GM23338 (cell line): ENCODE data around the gene CBARP. TPM values are rescaled to one million over a fixed set of nuclear protein-coding genes. Genes with fewer than 3 reads are reported as not detected.
A peak's percentile ranks its signal among the peaks of the same experiment; 100 is the strongest.

Experiments used
- ATAC-seq: fragments of 200-7000 bp; cut with Tn5 transposase; 3 replicates; pipeline ENCODE4 v1.9.1; 2020
- DNase-seq: peaks from one replicate; pipeline ENCODE4 v3.0.0-alpha.2; 2015; ENCODE audit warnings: low spot score
- H2AFZ ChIP-seq: fragments of 200-600 bp; sonication (generic); 2 replicates; pipeline ENCODE4 v1.8.0; 2016; ENCODE audit warnings: antibody characterized with exemption, mild to moderate bottlenecking, moderate library complexity
- H3F3A ChIP-seq: fragments of 200-600 bp; sonication (generic); replicated peaks from 2 replicates; pipeline ENCODE4 v1.8.0; 2017; ENCODE audit warnings: antibody characterized with exemption, mixed run types, low read depth
- H3K27ac ChIP-seq: fragments of 200-600 bp; sonication (generic); 2 replicates; pipeline ENCODE4 v1.6.1; 2016; ENCODE audit warnings: low read depth
- H3K27me3 ChIP-seq: fragments of 200-600 bp; sonication (generic); 2 replicates; pipeline ENCODE4 v1.8.0; 2016; ENCODE audit warnings: mild to moderate bottlenecking, mixed run types, moderate library complexity; ENCODE audit not compliant: insufficient read depth
- H3K36me3 ChIP-seq: fragments of 200-600 bp; sonication (generic); 2 replicates; pipeline ENCODE4 v1.8.0; 2016; ENCODE audit warnings: mild to moderate bottlenecking; ENCODE audit not compliant: insufficient read depth
- H3K4me1 ChIP-seq: fragments of 200-600 bp; sonication (generic); 2 replicates; pipeline ENCODE4 v1.8.0; 2016; ENCODE audit warnings: mild to moderate bottlenecking, moderate library complexity; ENCODE audit not compliant: insufficient read depth
- H3K4me2 ChIP-seq: fragments of 200-600 bp; sonication (generic); 2 replicates; pipeline ENCODE4 v1.7.1; 2017; ENCODE audit warnings: mixed run types
- H3K4me3 ChIP-seq: fragments of 200-600 bp; sonication (generic); 2 replicates; pipeline ENCODE4 v1.6.1; 2016; ENCODE audit warnings: mixed run types
- H3K79me2 ChIP-seq: fragments of 200-600 bp; sonication (generic); replicated peaks from 2 replicates; pipeline ENCODE4 v1.8.0; 2017; ENCODE audit warnings: mild to moderate bottlenecking; ENCODE audit not compliant: insufficient read depth
- H3K9me2 ChIP-seq: fragments of 200-600 bp; sonication (generic); 2 replicates; pipeline ENCODE4 v1.8.0; 2017; ENCODE audit not compliant: insufficient read depth
- H4K20me1 ChIP-seq: fragments of 200-600 bp; sonication (generic); replicated peaks from 2 replicates; pipeline ENCODE4 v1.8.0; 2017; ENCODE audit warnings: mild to moderate bottlenecking; ENCODE audit not compliant: insufficient read depth
- H3K27ac Mint-ChIP-seq: 2 replicates; pipeline ENCODE4 v1.8.0; 2020; ENCODE audit warnings: inconsistent platforms, mild to moderate bottlenecking, moderate library complexity, mixed read lengths
- H3K27me3 Mint-ChIP-seq: 3 replicates; pipeline ENCODE4 v1.8.0; 2022; ENCODE audit warnings: low read depth, mild to moderate bottlenecking, moderate library complexity, mixed read lengths, inconsistent platforms; ENCODE audit not compliant: insufficient read depth, poor library complexity
- H3K36me3 Mint-ChIP-seq: 3 replicates; pipeline ENCODE4 v1.8.0; 2021; ENCODE audit warnings: low read depth, mild to moderate bottlenecking, inconsistent platforms, moderate library complexity, mixed read lengths
- H3K4me1 Mint-ChIP-seq: 3 replicates; pipeline ENCODE4 v1.8.0; 2020; ENCODE audit warnings: mild to moderate bottlenecking, inconsistent platforms, mixed read lengths
- H3K4me3 Mint-ChIP-seq: 3 replicates; pipeline ENCODE4 v1.8.0; 2021; ENCODE audit warnings: moderate library complexity, mild to moderate bottlenecking, inconsistent platforms, mixed read lengths
- H3K9me3 Mint-ChIP-seq: 3 replicates; pipeline ENCODE4 v1.8.0; 2020; ENCODE audit warnings: moderate library complexity, mild to moderate bottlenecking, inconsistent platforms, mixed read lengths
- CREB1 ChIP-seq: fragments of 250-450 bp; sonication (Bioruptor Pico); IDR thresholded peaks from 2 replicates; pipeline ENCODE4 v1.5.0; 2020; ENCODE audit warnings: low read depth, mild to moderate bottlenecking, moderate library complexity
- CTCF ChIP-seq, 2 experiments: fragments of 200-600 bp in 1 of 2; sonication (generic) in 1 of 2; conservative IDR thresholded peaks; 2 replicates each; pipeline versions ENCODE4 v1.5.1 to v1.6.1; 2016 to 2017; ENCODE audit warnings: antibody characterized with exemption in 2 of 2, low read depth in 2 of 2, mild to moderate bottlenecking in 2 of 2, moderate library complexity in 1 of 2
- ETS1 ChIP-seq: IDR thresholded peaks from 2 replicates; pipeline ENCODE4 v1.6.1; 2016; ENCODE audit warnings: antibody characterized with exemption
- EZH2phosphoT487 ChIP-seq: fragments of 200-600 bp; sonication (generic); IDR thresholded peaks from one replicate; pipeline ENCODE4 v1.8.1; 2018; ENCODE audit warnings: antibody characterized with exemption; ENCODE audit not compliant: unreplicated experiment
- JUNB ChIP-seq: IDR thresholded peaks from one replicate; pipeline ENCODE4 v1.6.1; 2016; ENCODE audit warnings: antibody characterized with exemption; ENCODE audit not compliant: unreplicated experiment
- NANOG ChIP-seq: IDR thresholded peaks from 2 replicates; pipeline ENCODE4 v1.6.1; 2016; ENCODE audit warnings: antibody characterized with exemption, borderline replicate concordance
- POLR2AphosphoS5 ChIP-seq: IDR thresholded peaks from 2 replicates; pipeline ENCODE4 v1.6.1; 2016; ENCODE audit warnings: antibody characterized with exemption, low read depth
- REST ChIP-seq: IDR thresholded peaks from one replicate; pipeline ENCODE4 v1.6.1; 2018; ENCODE audit warnings: antibody characterized with exemption; ENCODE audit not compliant: unreplicated experiment
- STAT1 ChIP-seq: IDR thresholded peaks from one replicate; pipeline ENCODE4 v1.6.1; 2016; ENCODE audit warnings: antibody characterized with exemption; ENCODE audit not compliant: unreplicated experiment
- ZNF331 ChIP-seq: fragments of 250-450 bp; sonication (Bioruptor Pico); IDR thresholded peaks from 2 replicates; pipeline ENCODE4 v1.5.0; 2020; ENCODE audit warnings: low read depth, mild to moderate bottlenecking, moderate library complexity
- polyA plus RNA-seq: library from polyadenylated mRNA; unstranded; fragments of >200 nt; fragmentation: Nextera tagmentation; extraction: Ambion mirVana; gene quantifications from 2 replicates; pipeline ENCODE4 v1.2.1, GENCODE V29; 2016
- total RNA-seq: library from RNA; depleted of rRNA; stranded (reverse); fragments of >200 nt; shearing (Covaris generic); gene quantifications from 2 replicates; pipeline ENCODE4 v1.2.3, GENCODE V29; 2014

The CBARP gene
- total and polyA plus RNA-seq, 2 experiments from 2014 or later: 2.0 to 14.1 TPM

- TF ChIP-seq ZNF331: no peak
- TF ChIP-seq ETS1: no peak
Measured at GRCh38 chr19:1213391-1214286, 24.2 kb downstream of the CBARP start (continued).

- Histone ChIP-seq H3K4me3 (no peak overlapping the region), H3F3A (peaks cover 17% of the 10 kb centered on the region), H3K36me3 (no peaks in the 10 kb centered on the region; the same call in 1 of the 2 replicates), H4K20me1 (peaks cover 57% of the 10 kb centered on the region), H2AFZ (no peak overlapping the region), H3K9me2 (no peaks in the 10 kb centered on the region), H3K27ac (peak overlapping the region; percentile 81), H3K79me2 (peaks cover 100% of the 10 kb centered on the region), H3K4me1 (peaks cover 18% of the 10 kb centered on the region; the same call in 1 of the 2 replicates), H3K4me2 (peak overlapping the region; percentile 20; the same call in 1 of the 2 replicates), H3K27me3 (no peaks in the 10 kb centered on the region)
- Mint-ChIP-seq H3K27me3 (peaks cover 11% of the 10 kb centered on the region), H3K4me3 (no peak overlapping the region; the same call in 2 of the 3 replicates), H3K36me3 (peaks cover 27% of the 10 kb centered on the region), H3K27ac (peak overlapping the region; percentile 32), H3K9me3 (no peaks in the 10 kb centered on the region), H3K4me1 (peaks cover 35% of the 10 kb centered on the region)
- peak; percentile 56 for ATAC-seq
- DNase-seq: peak; percentile 82
- no peak for TF ChIP-seq ETS1
- no peak for TF ChIP-seq REST
- no peak for TF ChIP-seq CREB1
- TF ChIP-seq POLR2AphosphoS5: no peak
- no peak for TF ChIP-seq STAT1
- no peak for TF ChIP-seq JUNB
- no peak for TF ChIP-seq CTCF (conservative IDR thresholded peaks at IDR 0.05; ENCODE audit: low read depth in 2 of 2)
- TF ChIP-seq EZH2phosphoT487: no peak
- no peak for TF ChIP-seq ZNF331
- TF ChIP-seq NANOG: no peak
Measured at GRCh38 chr19:1211494-1212234, 26.1 kb downstream of the CBARP start.
